Measurements from ENCODE around the gene KIF26B.
"Not testable (repeated sequence)": the region's sequence is repeated elsewhere in the genome, so short reads cannot be mapped to it uniquely, and the experiment has no call there.

The KIF26B gene

DNA sequence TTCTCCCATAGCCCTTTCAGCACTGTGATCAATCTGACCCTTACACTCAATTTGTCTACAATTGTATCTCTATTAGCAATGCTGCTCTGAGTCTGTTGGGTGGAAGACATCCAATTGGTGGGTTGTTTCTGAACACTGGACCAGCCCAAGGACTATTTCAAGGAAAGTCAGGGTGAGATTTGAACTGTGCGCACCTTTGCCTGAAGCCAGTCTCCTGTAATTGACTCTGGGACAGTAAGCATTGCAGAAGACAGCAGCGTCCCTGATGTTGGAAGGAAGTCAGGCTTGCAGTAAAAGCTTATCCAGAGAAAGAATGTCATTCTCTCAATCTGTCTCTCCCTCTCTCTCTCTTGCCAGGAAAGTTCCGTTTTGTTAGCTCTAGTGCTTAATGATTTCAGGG, 233.9 kb downstream of the KIF26B start:
- no peak for DNase-seq (ENCODE audit: low read depth in 3 of 3)

DNA sequence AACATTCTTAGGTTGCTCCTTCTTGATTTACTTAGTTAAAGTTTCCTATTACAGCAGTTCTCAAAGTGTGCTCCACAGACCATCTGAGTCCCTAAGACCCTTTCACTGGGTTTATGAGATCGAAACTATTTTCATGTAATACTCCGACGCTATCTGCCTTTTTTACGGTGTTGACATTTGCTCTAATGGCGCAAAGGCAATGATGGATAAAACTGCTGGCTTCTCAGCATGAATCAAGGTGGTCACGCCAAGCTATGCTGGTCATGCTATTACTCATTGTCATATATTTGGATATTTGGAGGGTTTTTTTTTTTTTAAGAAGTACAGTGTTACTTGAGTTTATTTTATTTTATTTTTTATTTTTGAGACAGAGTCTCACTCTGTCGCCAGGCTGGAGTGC, 235.1 kb downstream of the KIF26B start:
- DNase-seq (ENCODE audit: low read depth in 3 of 3), result no peak

DNA sequence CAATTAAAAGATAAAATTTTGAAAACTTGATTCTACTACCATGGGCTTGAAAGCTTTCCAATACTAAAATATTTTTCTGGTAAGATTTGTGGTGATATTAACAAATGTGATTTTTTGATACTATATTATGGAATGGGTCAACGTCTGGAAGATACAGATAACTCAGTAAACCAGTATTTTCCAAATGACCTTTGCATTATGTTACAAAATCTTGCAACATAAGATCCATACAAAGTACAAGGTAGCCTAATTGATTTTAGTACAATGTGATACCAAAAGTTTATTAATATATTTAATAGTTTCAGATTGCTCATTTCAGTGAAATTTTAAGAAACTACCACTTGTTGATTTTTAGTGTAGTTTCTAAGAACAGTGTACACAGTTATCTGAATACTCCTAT, 236.2 kb downstream of the KIF26B start:
- DNase-seq (ENCODE audit: low read depth in 3 of 3), result no peak

DNA sequence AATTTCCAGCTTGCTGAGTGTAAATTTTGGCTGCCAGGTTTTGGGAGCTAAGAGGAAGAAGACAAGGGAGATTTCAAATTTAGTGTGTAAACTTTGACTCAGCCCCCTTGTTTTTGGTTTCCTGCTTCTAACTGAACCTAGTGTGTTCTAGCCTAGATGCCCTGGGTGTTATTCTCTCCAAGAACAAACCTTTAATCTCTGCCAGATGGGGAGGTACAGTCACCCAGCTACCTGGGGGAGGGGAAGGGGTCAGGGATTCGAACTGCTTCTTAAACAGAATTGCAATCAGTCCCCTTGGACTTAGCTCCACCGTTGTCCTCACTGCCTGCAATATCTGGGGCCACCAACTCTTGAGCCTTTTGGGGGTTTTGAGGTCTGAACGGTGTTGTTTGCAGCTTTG, 238.9 kb downstream of the KIF26B start:
- no peak for DNase-seq (ENCODE audit: low read depth in 3 of 3)

DNA sequence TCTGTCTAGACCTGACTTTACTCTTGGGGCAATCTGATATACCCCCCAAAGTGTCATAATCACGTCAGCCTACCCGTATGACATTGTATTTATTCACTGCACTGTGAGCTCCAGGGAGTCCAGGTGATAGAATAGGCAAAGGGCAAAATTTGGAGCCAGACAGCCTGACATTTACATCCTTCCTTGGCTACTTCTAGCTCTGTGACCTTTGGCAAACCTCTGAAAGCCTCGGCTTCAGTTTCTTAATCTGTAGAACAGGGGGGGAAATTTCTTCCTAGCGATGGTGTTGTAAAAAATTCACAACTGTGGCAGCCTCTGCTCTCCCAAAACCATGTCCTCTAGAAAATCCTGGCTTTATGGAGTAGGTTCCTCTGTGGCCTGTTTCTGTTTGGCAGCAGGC, 240.9 kb downstream of the KIF26B start:
- DNase-seq (ENCODE audit: low read depth in 3 of 3), result no peak

DNA sequence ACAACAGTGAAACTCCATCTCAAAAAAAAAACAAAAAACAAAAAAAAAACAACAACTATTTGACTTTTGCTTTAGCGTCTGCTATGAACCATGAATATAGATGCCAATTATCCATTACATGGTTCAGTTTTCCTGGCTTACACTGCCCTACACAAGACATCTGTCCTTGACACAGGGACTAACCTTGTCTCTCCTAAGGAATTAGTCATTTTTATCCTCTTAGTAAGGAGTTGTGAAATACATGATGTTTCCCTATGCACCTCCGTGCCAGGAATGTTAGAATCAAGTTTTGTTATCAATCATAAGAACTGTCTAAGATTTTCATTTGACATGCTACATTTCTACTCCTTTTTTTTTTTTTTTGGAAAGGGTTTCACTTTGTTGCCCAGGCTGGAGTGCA, 241.8 kb downstream of the KIF26B start:
- DNase-seq (ENCODE audit: low read depth in 3 of 3), result no peak

DNA sequence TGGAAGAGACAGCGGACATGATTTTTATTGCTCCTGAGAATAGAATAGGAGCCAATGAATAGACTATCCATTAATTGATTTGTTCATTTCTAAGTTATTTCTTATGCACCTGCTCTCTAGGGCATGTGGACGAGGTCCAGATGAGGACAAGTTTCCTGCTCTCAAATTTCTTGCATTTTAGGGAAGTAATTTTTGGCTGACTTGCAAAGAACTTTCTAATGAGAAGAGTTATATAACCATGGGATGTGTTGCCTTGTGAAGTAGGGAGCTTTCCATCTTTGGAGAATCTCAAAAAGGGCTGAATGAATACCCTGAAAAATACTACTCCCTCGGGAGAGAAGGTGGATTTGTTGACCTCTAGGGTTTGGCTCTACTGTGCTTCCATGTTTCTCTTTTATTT, 243.0 kb downstream of the KIF26B start:
- DNase-seq (ENCODE audit: low read depth in 3 of 3), result no peak

DNA sequence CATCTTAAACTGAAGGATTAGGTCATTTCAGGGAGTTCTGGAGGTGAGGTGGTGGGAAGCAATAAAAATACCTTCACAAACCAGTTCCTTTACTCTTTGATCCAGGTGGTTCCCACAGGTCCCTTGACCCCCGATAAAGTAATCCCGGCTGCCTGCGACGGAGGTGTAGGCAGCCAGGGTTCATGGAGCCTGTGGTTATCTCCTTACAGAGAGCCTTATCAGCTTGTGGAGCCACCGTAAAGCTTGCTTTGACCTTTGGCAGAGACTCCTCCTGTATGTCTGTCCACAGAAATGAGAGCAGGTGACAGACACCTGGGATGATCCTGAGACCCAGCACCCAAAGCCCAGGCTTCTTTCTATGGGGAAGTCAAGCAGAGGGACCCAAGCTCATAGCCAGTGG, 243.4 kb downstream of the KIF26B start:
- DNase-seq (ENCODE audit: low read depth in 3 of 3), result no peak

DNA sequence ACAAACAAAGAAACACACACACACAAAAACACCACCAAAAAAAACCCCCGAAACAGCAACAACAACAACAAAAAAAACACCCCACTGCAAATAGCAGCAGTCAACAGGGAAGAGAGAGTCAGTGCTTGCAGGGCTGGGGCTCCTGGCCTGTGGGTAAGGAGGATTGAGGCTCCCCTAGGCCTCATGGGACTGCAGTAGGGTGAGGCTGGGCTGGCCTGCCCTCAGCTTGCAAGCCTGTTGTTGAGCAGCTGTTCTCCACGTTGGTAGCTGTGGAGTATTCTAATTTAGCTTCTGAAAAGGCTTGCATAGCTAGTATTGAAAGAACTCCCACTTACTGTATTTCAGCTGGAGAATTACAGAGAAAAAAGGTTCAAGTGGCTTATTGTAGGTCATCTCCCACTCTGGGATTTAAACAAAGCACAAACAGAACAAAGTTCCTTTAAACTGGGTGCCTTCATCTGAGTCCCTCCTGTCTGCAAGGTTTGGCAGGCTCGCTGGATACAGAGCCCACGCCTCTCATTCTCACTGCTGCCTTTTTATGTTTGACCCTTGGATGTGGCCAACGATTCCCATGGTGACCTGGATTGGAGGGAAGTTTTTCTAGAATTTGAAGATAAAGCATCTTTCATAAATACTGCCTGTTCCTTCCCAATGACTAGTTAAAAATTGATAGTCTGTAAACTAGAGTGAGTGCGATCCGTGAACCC, 247.2 kb downstream of the KIF26B start:
- DNase-seq (ENCODE audit: low read depth in 3 of 3), result no peak

DNA sequence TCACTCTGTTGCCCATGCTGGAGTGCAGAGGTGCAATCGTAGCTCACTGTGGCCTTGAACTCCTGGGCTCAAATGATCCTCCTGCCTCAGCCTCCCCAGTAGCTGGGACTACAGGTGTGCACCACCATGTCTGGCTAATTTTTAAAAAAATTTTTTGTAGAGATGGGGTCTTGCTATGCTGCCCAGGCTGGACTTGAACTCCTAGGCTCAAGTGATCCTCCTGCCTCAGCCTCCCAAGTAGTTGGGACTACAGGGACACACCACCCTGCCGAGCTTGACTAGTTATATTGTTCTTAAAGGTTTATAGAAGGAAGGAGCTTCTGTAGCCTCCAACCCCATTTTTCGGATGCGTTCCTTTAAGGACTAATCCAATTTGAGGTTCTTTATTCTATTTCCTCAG, 248.2 kb downstream of the KIF26B start:
- DNase-seq (ENCODE audit: low read depth in 3 of 3), result not testable (repeated sequence)

DNA sequence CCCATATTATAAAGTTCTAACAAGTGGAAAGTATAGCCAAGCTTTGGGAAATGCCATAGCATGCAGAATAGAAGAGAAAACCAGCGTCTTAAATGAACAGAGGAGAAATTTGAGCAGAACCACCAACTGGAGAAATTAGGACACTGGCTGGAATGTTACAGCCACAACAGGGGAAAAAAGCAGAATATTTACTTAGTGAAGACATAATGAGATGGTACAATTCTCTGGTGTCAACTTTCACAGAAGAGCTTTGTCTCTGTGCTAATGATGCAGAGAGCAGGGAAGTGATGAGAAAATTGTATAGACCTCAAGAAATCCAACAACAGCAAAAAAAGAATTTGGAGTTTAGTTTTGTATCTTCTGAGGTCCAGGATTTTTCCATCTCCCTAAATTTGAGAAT, 249.7 kb downstream of the KIF26B start:
- DNase-seq (ENCODE audit: low read depth in 3 of 3), result no peak

DNA sequence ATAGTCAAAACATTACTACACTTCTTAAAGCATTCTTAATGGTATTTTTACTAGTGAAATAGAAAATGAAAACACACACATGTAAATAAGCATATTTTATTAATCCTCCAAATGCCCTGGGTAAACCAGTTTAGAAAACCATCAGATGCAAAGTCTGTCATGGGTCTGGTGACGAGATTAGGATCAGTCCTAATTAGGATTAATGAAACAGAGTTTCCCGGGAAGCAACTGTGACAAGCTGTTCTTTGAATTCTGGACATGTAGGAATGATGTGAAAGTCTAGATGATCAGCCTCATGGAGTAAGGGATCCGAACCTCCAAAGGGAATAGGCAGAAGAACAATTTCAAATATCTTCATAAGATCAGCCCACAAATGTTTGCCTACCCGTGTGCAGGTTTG, 250.2 kb downstream of the KIF26B start:
- DNase-seq (ENCODE audit: low read depth in 3 of 3), result no peak

DNA sequence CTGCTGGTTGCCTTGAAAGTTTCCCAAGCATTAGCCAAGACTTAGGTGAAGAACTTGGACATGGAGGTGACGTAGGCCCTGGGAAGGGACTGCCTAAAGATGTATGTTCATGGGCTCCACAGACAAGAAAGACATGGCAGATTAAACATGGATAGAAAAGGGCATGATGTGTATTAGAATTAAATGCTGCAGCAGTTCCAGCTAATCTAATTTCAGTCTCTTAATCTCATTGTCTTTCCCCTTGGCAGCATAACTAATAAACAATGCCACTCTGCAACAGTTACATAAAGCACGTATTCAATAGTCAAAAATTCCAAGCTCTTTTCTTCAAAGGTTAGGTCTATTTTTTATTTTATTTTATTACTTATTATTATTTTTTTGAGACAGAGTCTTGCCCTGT, 251.6 kb downstream of the KIF26B start:
- no peak for DNase-seq (ENCODE audit: low read depth in 3 of 3)

DNA sequence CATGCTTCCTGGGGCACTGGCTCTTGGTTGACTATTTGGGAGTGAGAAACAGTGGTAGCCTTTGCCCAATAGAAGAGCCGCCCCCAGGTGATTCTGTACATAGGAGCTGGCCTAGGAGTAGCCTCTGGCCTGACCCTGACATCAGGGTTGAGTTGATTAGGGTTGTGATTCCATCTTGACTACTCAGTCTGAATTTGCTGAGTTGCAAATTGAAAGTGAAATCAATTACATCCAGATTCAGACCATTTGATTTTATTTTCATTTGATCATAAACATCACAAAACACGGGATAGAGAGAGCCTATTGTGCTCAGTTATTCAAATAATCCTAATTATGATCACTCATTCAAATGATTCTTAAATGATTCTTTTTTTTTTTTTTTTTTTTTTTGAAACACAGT, 253.2 kb downstream of the KIF26B start:
- no peak for DNase-seq (ENCODE audit: low read depth in 3 of 3)

DNA sequence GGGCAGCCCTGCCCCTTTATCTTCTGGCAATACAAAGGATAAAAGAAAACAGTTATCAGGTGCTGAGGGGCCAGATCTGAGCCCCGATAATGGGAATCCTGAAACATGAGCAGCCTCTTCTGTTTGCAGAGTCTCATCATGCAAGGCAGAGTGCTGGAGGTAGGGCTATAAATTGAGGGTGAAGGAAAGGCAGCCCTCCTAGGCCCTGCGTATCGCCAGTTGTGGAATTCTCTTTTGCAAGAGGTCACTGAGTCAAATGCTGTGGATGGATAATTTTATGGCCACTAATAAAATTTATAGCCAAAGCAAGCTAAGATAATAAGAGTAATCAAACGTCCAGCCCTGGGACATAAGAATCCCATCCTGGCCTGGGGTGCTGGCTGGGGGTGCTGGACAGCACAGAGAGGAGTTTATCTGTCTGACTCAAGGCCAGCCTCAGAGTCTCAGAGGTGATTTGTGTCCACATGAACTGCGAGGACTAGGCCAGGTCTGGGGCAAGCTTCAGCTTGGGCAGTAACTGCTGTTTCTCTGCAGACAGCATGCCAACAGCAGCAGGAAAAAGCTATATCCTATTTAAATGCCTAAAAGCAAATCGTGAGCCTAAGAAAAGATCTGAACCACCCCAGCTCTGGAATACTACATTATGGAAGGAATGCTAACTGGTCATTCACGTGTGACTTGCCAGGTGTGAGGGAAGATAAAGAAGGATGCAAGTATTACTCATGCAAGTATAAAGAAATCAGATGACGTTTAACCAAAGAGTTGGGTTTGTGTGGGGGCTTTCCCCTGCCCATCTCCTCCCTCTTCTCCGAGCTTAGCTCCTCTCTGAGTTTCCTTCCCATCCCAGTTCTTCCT, 254.8 kb downstream of the KIF26B start:
- DNase-seq (ENCODE audit: low read depth in 3 of 3), result no peak

DNA sequence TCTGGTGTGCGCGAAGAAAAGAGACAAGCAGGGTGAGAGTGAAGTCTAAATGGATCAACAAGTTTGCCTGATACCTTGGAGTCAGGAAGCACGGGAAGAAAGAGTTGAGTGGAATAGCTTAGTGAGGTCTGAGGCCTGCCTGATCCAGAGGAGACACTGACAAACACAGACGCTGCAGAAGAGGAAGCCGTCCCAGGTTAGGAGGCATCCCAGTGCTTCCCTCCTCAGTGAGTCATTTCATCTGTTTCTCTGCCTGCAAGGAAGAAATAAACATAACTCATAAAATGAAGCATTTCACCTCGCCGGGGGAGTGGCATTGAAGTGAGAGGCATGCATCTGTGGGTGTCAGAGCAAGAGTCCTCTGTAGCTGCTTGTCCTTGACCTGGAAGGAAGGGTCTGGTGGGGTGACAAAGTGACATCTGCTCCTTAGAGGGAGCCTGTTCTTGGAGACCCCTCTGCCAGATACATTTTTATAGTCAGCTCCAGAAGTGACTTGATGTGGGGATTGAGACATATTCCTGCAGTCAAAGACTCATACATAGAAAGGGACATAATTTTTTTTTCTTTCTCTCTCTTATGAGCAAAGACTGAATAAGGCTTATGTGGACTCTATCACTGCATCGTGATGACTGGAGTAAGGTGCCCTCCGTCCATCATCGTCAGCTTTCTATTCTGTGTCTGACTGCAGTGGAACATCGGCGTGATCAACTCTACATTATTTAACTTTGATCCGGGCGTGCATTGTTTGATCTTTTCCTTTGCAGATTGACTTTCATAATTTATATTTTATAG, 256.7 kb downstream of the KIF26B start:
- DNase-seq (ENCODE audit: low read depth in 3 of 3), result no peak

DNA sequence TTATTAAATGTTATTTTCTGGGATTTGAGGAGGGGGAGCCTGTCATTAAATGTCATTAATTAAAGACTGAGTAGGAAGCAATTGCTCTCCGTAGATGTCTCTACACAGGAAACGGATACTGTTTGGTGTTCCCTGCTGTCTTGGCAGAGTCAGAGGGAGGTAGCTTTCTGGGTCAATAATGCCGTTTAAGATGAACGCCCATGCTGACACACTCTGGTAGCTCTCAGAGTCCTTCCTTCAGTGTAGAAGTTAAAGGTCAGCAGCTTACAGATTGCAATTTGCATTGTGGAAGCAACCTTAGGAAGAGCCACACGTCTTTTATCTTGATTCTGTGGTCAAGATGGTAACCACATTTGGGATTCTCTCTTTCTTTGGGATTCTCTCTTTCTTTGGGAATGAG, 257.5 kb downstream of the KIF26B start:
- no peak for DNase-seq (ENCODE audit: low read depth in 3 of 3)

DNA sequence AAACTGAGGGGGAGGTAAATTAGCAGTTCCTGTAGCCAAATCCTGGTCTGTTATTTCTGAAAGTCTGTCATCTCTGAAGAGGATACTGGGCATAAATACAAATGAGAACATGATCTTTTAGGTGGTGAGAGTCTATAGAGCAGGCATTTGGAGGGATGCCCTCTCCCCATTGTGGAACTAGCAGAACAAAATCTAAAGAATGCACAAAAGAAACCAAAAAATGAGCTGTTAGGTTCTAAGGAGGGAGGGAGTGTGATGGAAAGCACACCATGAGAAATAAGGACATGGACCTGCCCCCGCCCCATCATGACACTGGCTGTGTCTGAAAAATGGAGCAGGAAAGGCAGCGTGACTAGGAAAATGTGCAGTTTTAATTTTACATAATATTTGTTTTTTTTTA, 262.0 kb downstream of the KIF26B start:
- DNase-seq (ENCODE audit: low read depth in 3 of 3), result no peak

DNA sequence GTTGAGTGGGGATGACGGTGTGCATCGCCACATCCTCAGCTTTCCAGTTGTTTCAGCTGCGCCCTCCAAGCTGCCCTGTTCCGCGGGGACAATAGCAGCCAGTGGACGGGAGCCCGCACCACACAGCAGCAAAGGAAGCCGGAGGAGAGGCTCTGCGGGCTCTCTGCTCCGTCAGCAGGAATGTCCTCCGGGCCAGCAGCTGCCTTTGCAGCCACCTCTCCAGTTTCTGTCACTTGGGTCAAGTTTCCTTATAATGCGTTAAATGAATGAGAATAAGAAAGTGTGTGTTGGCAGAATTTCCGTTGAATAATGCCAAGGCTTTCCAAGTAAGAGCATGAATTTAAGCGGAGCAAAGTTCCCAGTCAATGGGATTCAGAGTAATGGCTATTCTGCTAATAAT, 263.3 kb downstream of the KIF26B start:
- no peak for DNase-seq (ENCODE audit: low read depth in 3 of 3)

DNA sequence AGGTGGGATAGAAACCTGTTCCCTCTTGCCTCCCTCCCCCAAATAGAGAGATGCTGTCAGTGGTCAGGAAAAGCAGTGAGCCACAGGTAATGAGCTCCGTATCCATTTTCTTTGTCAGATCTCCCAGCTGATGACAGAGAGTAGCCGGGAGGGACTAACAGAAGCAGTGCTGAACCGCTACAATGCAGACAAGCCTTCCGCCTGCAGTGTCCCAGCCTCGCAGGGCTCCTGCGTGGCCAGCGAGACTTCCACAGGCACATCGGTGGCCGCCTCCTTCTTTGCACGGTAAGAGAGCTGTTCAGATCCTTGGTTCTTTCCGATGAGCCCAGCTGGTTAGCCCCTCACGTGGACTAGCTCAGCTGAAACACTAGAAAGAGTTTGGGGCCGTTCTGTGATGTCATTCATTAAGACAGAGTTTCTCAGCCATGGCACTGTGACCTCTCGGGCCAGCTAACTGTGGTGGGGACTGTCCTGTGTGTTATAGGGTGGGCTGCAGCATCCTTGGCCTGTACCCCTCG, 264.7 kb downstream of the KIF26B start:
- DNase-seq (ENCODE audit: low read depth in 3 of 3), result no peak

DNA sequence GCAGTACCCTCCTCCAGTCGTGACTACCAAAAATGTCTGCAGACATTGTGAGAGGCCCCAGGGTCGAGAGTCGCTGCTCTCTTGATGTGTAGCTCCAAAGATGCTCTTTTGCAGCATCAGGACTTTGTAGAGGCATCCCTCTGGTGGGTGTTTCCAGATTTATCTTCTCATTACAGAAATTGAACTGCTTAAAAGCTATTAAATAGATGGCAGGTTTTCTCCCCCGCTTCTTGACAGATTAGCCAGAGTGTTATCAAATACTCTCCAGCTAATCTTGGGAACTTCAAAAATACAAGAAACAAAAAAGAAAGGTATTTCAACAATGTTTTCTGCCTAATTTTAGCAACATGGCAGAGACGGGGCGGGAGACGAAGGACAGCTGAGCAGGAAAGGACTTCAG, 265.2 kb downstream of the KIF26B start:
- DNase-seq (ENCODE audit: low read depth in 3 of 3), result no peak

DNA sequence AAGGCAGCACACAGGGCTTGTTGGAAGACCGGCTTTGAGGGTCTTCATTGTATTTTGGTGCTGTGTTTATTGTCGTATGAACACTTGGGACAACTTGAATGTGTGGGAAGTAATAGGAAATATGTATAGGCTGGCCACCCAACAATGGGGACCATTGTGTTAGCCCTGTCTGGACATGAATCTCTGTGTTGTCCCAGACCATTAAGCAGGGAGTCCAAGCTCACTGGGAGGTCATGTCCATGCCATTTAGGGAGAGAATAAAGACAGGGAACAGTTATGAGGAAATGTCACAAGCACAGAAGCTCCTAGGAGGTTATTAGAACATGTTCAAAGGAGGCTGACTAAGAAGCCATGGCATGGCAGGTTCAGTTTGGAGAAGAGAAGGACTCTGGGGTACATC, 266.1 kb downstream of the KIF26B start:
- DNase-seq (ENCODE audit: low read depth in 3 of 3), result no peak

All from stimulated activated CD4-positive, alpha-beta T cell treated with anti-CD3 and anti-CD28 coated beads, TNF-alpha, amount 100 ng/mL, for 48 hours (primary cell).